ENCODE results near the gene CHMP2A.
A peak's percentile ranks its signal among the peaks of the same experiment; 100 is the strongest.

CHMP2A gene

DNA sequence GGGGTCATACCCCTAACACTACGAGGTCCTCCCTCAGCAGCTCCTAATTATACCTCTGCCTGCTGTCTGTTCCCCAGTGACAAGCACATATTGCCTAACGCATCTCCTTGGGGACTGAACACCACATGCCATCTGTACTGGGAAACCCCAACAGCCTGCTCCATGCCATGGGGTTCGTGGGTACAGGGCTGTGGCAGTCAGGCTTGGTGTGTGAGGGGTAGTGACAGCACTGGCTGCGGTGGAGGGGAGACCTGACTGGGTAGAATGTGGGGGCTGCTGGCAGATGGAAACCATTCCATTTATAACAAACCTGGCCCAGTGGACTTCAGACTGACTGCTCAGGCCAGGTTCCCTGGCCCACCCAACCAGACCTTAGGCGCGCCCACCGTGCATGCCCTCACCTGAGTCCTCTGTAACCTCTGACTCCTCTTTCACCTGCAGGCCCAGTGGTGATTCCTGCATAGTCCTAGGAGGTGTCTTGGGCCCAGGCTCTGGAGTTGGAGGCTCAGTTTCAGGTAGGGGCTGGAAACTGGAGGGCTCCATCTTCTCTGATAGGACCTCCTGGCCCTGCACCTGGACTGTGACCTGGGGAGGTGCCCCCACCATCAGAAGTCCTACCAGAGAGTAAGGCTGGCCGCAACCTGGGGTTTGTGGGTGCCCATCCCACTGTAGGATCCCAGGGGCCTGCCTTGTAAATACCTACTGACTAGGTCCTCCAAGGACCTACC is 15.2 kb upstream of the CHMP2A start:
- peak; percentile 11 for DNase-seq

DNA sequence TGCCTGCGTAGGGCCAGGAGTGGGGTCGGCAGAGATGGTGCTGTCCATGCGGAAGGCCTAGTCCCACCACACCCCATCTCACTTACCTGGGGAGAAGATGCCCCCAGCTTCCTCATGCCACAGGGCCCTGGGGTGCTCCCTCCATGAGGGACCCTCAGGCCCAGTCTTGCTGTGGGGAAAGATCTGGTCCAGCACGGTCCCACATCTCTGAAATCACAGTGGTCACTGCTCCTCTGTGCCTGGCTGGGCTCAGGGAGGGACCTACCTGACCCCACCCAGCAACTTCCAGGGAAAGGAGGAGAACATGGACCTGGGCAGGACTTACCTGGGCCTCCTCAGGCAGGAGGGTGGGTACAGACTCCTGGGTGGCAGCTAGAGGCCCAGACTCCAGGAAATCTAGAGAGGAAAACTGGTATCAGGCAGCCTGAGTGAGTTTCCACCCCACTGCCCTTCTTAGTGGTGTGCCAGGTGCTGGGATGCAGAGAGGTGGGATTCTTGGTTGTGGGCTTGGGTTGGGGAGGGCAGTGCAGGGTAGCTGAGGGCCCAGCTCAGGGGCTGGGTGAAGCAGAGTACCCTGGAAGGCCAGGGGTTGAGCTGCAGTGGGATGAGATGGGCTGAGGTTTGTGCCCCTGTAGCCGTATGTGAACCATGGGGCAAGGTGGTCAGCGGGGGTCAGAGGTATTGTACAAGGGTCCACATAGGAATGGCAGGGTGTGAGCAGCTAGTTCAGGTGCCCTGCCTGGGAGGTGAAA is 14.5 kb upstream of the CHMP2A start:
- peak; percentile 7 for DNase-seq

DNA sequence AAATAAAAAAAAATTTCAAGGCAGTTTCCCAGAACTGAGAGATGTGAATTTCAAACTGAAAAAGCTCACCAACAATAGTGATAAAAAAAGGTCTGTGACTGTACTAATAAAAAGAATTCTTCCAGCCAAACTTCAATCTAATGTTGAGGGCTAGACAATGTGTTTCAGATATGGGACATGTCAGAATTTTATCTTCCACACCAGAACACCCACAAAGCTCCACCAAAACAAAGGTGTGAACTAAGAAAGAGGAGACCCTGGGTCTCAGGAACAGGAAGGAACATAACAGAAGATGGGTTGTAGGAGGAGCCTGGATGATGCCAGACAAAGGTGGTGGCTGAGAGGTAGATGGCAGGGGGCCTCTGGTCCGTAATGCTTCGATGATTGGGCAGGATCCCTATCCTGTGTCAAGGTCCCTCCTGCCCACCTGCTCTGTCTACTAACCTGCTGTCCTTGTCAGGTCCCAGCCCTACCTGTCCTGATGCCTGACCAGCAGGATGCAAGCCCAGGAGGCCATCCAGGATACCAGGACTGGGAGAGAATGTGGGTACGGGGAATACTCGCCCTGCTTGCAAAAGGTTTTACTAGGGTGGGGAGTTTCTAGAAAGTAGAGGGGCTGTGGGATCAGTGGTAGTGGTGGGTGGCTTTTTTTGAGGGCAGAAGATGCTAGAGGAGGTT is 13.7 kb upstream of the CHMP2A start:
- DNase-seq: peak; percentile 9

GRCh38 chr19:58566989-58567388 is 12.1 kb upstream of the CHMP2A start:
- no peak for DNase-seq

- DNase-seq: no peak
These were observed 8.9 kb upstream of the CHMP2A start for GRCh38 chr19:58563823-58564222.

DNA sequence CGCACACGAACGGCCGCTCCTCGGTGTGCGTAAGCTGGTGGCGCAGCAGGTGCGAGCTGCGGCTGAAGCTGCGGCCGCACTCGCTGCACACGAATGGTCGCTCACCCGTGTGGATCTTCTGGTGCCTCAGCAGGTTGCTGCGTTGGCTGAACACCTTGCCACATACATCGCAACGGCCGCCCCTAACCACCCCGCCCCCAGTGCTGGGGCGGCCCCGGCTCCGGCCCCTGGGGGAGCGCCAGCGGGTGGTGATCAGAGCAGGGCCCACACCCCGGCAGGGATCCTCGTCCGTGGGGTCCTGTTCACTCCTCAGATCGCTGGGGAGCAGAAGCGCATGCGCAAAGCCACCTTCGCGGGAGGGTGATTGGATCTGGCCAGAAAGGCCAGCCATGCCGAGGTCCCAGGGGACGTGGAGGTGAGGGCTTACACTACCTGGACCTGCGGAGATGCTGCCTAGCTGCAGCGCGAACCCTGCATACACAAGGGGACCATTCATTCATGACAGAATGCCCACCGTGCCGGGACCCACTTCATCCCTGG is 8.2 kb upstream of the CHMP2A start:
- no peak for DNase-seq

DNA sequence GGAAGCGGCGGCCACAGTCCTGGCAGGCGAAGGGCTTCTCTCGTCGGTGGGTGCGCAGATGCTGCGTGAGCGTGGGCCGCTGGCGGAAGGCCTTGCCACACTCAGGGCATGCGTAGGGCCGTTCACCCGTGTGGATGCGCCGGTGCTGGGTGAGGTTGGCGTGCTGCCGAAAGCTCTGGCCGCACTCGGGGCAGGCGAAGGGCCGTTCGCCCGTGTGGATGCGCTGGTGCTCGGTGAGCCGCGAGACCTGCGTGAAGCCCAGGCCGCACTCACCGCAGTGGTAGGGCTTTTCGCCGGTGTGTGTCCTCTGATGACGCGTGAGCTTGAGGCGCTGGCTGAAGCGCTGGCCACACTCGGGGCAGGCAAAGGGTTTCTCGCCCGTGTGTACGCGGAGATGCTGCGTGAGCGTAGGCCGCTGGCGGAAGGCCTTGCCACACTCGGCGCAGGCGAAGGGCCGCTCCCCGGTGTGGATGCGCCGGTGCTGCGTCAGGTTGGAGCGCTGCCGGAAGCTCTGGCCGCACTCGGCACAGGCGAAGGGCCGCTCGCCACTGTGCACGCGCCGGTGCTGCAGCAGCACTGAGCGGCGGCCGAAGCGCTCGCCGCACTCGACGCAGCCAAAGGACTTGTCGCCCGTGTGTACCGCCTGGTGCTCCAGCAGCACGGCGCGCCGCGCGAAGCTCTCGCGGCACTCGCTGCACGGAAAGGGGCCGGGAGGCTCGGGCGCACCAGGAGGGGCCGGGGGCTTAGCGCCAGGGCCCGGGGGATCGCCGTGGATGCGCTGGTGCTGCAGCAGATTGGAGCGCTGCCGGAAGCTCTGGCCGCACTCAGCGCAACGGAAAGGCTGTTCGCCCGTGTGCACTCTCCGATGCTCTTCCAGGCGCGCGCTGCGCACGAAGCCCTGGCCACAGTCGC is 7.5 kb upstream of the CHMP2A start:
- DNase-seq: no peak

GRCh38 chr19:58561373-58562121 is 6.6 kb upstream of the CHMP2A start:
- no peak for DNase-seq

DNA sequence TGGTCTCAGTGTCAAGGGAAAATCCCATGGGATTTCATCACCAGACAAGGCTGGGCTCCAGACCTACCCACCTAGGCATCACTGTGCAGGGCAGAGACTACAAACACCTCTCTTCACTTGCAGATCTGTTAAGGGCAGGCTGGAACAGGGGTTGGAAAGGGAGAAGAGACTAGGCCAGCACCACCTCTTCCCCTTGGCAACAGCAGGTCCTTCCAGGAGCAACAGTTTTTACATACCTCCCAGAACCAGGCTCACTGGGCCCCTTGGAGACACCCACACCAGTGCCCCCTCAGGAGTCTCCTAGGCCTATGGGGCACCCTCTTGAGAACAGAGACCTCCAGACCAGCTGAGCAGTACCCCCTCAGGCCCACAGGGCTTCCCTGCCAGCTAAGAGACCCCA is 6.0 kb upstream of the CHMP2A start:
- DNase-seq: no peak

DNA sequence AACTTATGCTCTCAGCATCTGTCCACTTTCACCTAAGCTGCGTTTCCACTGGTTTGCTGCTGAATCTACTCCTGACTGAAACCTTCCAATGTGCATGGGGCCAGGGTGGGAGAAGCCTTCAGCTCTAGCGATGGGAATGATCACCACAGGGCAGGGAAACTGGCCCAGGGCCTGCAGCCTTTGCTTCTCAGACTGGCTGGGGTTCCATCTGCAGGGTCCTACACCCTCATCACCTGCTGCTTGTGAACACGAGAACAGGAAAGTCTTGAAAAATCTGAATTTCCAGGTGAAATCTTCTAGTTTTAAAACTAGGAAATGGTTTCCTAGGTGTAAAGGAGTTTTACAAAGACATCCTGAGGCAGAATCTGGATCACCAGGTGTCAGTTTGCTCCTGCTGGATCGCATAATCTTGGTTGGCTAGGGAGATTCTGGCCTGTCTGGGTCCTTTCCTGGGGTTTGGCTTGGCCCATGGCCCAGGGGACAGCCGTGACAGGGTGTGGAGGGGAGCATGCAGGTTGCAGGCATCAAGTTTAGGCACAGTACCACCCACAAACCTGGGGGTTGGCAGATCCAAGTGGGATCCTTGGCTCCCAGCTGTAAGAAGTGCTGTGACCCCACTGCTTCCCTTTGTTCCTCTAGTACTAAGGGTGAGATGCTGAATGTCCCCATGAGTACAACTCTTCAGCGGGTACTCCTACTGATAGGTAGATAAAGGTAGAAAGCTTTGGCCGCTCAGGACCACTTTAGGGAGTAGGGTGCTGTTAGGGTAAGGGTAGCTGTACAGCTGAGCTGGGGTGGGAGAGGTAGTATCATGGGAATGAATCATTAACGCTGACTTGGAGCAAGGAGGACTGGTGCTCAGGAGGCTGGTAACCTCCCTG is 5.3 kb upstream of the CHMP2A start:
- no peak for DNase-seq

DNA sequence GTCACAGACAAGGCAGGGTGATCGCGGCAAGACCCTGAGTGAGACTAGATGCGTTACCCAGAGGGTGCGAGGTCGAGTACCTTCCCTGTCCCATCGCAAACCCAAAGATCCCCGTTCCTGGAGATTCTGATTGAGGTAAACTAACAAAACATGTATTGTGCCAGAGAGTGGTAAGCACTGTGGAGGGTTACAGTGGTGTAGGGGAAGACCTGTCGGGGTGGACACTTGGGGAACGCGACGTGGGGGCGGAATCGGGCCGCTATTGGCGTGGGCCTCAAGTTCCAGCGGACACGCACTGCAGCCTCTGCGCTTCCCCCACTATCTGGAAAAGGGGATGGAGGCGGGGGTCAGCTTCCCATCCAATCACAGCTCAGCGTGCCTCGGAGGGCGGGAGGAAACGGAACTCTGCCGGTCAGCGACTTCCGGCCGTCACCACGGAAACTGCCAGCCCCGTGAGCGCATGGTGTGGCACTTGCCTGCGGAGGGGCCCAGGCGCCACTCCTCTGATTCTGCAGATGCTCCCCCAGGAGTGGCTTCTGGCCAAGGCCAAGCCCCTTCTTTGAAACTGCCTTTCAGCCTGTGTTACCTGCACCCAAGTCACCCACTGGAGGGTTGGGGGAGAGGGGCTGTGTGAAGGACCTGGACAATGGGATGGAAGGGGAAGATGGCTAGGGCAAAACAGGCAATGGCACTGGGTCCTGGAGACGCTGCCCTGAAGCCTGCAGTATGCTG is 4.5 kb upstream of the CHMP2A start:
- peak; percentile 56 for DNase-seq

GRCh38 chr19:58558623-58559274 is 3.8 kb upstream of the CHMP2A start:
- peak; percentile 99 for DNase-seq

DNA sequence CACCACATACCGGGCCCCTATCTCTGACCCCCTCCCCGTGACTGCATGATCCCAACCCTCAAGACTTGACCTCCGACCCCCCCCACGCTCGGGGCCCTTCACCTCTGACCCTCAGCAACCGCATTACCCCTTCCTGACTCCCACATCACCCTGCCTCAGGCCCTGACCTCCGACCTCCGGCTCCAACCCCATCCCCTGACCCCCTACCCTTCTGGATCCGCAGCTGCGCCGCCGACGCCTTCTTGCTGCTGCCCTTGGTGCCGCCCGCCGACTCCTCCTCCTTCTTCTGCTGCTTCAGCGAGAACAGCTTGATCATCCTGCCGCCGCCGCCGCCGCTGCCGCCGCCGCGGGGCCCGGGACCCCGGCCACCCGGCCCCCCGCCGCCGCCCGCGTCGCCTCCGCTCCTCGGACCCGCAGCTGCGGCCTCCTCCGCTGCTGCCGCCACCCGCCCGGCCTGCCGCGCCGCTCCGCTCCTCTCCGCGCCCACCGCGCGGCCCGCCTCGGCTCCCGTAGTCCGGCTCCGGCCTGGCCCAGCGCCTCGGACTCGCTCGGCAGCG is 3.2 kb upstream of the CHMP2A start, which contains the start of gene UBE2M:
Gene UBE2M (minus strand): TSS at position 546 of the 557 bp plus-strand sequence. CDS start 230 bp downstream, at position 316.
- peak; percentile 51 for DNase-seq

- DNase-seq: no peak
These were observed 2.5 kb upstream of the CHMP2A start for GRCh38 chr19:58557221-58558065.

DNA sequence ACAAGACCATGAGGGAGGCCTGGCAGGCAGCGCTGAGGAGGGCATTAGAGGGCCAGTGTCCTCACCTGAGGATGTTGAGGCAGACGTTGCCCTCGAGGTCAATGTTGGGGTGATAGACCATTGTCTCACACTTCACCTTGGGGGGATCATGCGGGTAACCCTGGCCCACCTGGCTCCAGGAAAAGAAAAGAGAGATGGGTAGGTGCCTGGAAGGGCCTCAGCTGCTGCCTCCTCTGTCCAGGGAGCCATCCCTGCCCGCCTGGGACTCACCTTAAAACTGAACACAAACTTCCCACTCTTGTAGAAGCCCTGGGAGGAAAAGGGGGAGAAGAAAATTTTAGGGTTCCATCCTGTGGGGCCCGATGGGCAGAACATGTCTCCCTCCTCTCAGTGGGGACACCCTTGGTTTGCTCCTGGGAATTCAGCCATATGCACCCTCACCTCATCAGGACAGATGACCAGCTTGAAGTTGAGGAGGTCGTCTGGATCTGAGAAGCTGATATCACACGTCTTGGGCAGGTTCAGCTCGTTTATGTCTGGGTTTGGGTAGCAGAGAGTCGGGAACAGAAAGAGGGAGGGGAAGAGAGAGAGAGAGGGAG is 1.8 kb upstream of the CHMP2A start:
- DNase-seq: no peak

GRCh38 chr19:58555920-58556621 is 1.2 kb upstream of the CHMP2A start:
- no peak for DNase-seq

- no peak for DNase-seq
These were observed 522 bp upstream of the CHMP2A start for GRCh38 chr19:58555369-58555885.

Measured in activated CD8-positive, alpha-beta memory T cell treated with anti-CD3 and anti-CD28 coated beads, Interleukin-2, amount 50 U/mL, for 4 hours (primary cell).